Right lobe of liver (tissue), 4 donors: ENCODE data around the gene FOXP2.

Experiments
- CTCF ChIP-seq, 4 donors: fragments of 200-600 bp in 3 of 4; fragments of 450-650 bp in 1 of 4; IDR thresholded peaks; one replicate each; pipeline versions ENCODE4 v1.5.1 to v1.8.0; 2016 to 2022; ENCODE audit warnings: antibody characterized with exemption in 4 of 4, mild to moderate bottlenecking in 2 of 4
- POLR2A ChIP-seq: fragments of 450-650 bp; IDR thresholded peaks from one replicate; pipeline ENCODE4 v1.6.1; 2017; ENCODE audit warnings: antibody characterized with exemption, mild to moderate bottlenecking
- donor health status: DM: no; HTN: no; CAD: no.
- donor health status: DM: no; HTN: no; CAD: no.
- donor health status: DM: no; HTN: yes; CAD: no.

DNA sequence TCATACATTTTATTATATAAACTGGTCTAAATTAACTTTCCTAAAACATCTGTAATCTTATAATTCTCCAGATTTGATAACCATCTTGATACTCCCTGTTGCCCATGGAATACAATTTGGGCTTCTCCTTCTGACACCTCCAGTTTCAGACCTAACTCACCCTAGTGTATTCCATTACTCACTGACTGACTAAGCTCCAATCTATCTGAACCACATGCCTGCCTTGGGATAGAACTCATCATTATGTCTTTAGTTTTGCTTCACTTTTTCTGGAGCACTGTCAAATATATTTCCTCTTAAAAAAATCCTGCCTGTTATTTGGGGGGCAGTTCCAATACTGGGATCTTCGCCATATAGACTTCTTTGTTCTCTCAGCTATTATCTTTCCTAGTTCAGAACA, 4.9 kb upstream of the FOXP2 start:
- TF ChIP-seq CTCF (IDR thresholded peaks at IDR 0.05) (no peak), POLR2A (no peak)
